GM06990 (cell line): ENCODE results near the gene TMEM87A.

ENCODE experiments used
- DNase-seq: peaks from one replicate; pipeline ENCODE4 v3.0.0-alpha.2; 2011; ENCODE audit not compliant: insufficient read length; ENCODE audit errors: extremely low read depth
- H3K27me3 ChIP-seq: replicated peaks from 2 replicates; pipeline ENCODE4 v1.6.0; 2011; ENCODE audit warnings: low read length; ENCODE audit not compliant: control insufficient read depth, insufficient read depth
- H3K36me3 ChIP-seq: 2 replicates; pipeline ENCODE4 v1.5.1; 2011; ENCODE audit warnings: low read length; ENCODE audit not compliant: control insufficient read depth, insufficient read depth
- H3K4me3 ChIP-seq: replicated peaks from 2 replicates; pipeline ENCODE4 v1.5.1; 2011; ENCODE audit warnings: low read depth, mild to moderate bottlenecking, control low read depth, low read length
- CTCF ChIP-seq: IDR thresholded peaks from 2 replicates; pipeline ENCODE4 v1.5.1; 2011; ENCODE audit warnings: low read length, control low read depth, mild to moderate bottlenecking, inconsistent platforms; ENCODE audit not compliant: insufficient read depth, poor library complexity, severe bottlenecking

The TMEM87A gene

GRCh38 chr15:42199126-42199525 is 74.1 kb downstream of the TMEM87A start:
- DNase-seq = no peak
- no peak overlapping the region for H3K4me3 ChIP-seq
- TF ChIP-seq CTCF = no peak
- peaks cover 4% of the 10 kb centered on the region for H3K36me3 ChIP-seq
- H3K27me3 ChIP-seq = no peaks in the 10 kb centered on the region

GRCh38 chr15:42198516-42198915 is 74.7 kb downstream of the TMEM87A start:
- Histone ChIP-seq H3K27me3 (no peaks in the 10 kb centered on the region), H3K4me3 (no peak overlapping the region), H3K36me3 (peaks cover 4% of the 10 kb centered on the region)
- DNase-seq = no peak
- no peak for TF ChIP-seq CTCF

GRCh38 chr15:42194513-42194912 is 78.7 kb downstream of the TMEM87A start:
- DNase-seq = no peak
- no peaks in the 10 kb centered on the region for H3K27me3 ChIP-seq
- no peak overlapping the region for H3K4me3 ChIP-seq
- H3K36me3 ChIP-seq = peaks cover 4% of the 10 kb centered on the region
- no peak for TF ChIP-seq CTCF

GRCh38 chr15:42193383-42193782 is 79.8 kb downstream of the TMEM87A start:
- no peak for TF ChIP-seq CTCF
- H3K36me3 ChIP-seq = peaks cover 3% of the 10 kb centered on the region
- no peaks in the 10 kb centered on the region for H3K27me3 ChIP-seq
- no peak overlapping the region for H3K4me3 ChIP-seq
- peak; percentile 17 for DNase-seq

GRCh38 chr15:42191610-42192346 is 81.5 kb downstream of the TMEM87A start:
- Histone ChIP-seq H3K27me3 (no peaks in the 10 kb centered on the region), H3K4me3 (no peak overlapping the region; the same call in 1 of the 2 replicates), H3K36me3 (peaks cover 6% of the 10 kb centered on the region)
- TF ChIP-seq CTCF = no peak
- DNase-seq = peak; percentile 57
